GM12878 (cell line): ENCODE measurements around the gene SVEP1. TPM values are rescaled to one million over a fixed set of nuclear protein-coding genes. Genes with fewer than 3 reads are reported as not detected.

Experiments
- ATAC-seq: fragments of 200-7000 bp; cut with Tn5 transposase; 3 replicates; pipeline ENCODE4 v1.9.1; 2020; ENCODE audit warnings: mild to moderate bottlenecking, moderate library complexity
- BruUV-seq: library from RNA; stranded (reverse); fragments of 400-500 nt; replicated peaks from 2 replicates; lab custom pipeline; 2021; lab: Mats Ljungman, UMichigan
- CTCF ChIA-PET: fragments of 300-600 bp; sonication (Branson Sonifier 250); formaldehyde crosslinking; extraction: SDS; loops from one replicate; lab custom pipeline; 2021; ENCODE audit warnings: inconsistent platforms; lab: Yijun Ruan, JAX
- POLR2A ChIA-PET: fragments of 350-600 bp; formaldehyde crosslinking; extraction: SDS; loops from one replicate; lab custom pipeline; 2021; ENCODE audit warnings: inconsistent platforms; lab: Charles Lee
- RAD21 ChIA-PET: fragments of 300-600 bp; sonication (Branson Sonifier 250); formaldehyde crosslinking; loops from one replicate; lab custom pipeline; 2023; ENCODE audit warnings: antibody characterized with exemption; ENCODE audit not compliant: unreplicated experiment; lab: Charles Lee
- SMC1A ChIA-PET: fragments of 300-600 bp; sonication (Branson Sonifier 250); formaldehyde crosslinking; loops from one replicate; lab custom pipeline; 2023; ENCODE audit not compliant: unreplicated experiment, uncharacterized antibody; lab: Charles Lee
- DNase-seq: peaks from one replicate; pipeline ENCODE4 v3.0.0-alpha.2; 2011; ENCODE audit warnings: low read depth, low spot score
- FAIRE-seq: peaks from 3 replicates; lab custom pipeline; 2011; peaks lifted over from hg19 to GRCh38; lab: Jason Lieb, UNC
- H2AFZ ChIP-seq: 2 replicates; pipeline ENCODE4 v1.6.0; 2011; ENCODE audit warnings: low read depth, low read length, control low read depth; ENCODE audit not compliant: control insufficient read depth
- H3K27ac ChIP-seq: 2 replicates; pipeline ENCODE4 v1.5.1; 2011; ENCODE audit warnings: control low read depth; ENCODE audit not compliant: control insufficient read depth, insufficient read depth
- H3K27me3 ChIP-seq, 2 experiments: replicated peaks in 1 of 2; 2 replicates each; pipeline versions ENCODE4 v1.6.0 to v1.6.1; 2011; ENCODE audit warnings: low read length in 1 of 2; ENCODE audit not compliant: control insufficient read depth in 2 of 2, insufficient read depth in 2 of 2
- H3K36me3 ChIP-seq, 2 experiments: 2 replicates each; pipeline ENCODE4 v1.5.1; 2011; ENCODE audit warnings: low read length in 1 of 2; ENCODE audit not compliant: control insufficient read depth in 2 of 2, insufficient read depth in 2 of 2
- H3K4me1 ChIP-seq: 2 replicates; pipeline ENCODE4 v1.6.1; 2011; ENCODE audit warnings: mild to moderate bottlenecking, low read length, moderate library complexity, mixed read lengths; ENCODE audit not compliant: control insufficient read depth, insufficient read depth
- H3K4me2 ChIP-seq: 2 replicates; pipeline ENCODE4 v1.6.0; 2011; ENCODE audit warnings: control low read depth; ENCODE audit not compliant: control insufficient read depth, insufficient read depth
- H3K4me3 ChIP-seq: fragments of 200-600 bp; sonication (generic); 2 replicates; pipeline ENCODE4 v1.5.1; 2016
- H3K79me2 ChIP-seq: 2 replicates; pipeline ENCODE4 v1.6.0; 2011; ENCODE audit warnings: low read length; ENCODE audit not compliant: control insufficient read depth, insufficient read depth
- H3K9ac ChIP-seq: 2 replicates; pipeline ENCODE4 v1.8.0; 2011; ENCODE audit warnings: low read length, control low read depth, mixed read lengths; ENCODE audit not compliant: control insufficient read depth, insufficient read depth
- H3K9me3 ChIP-seq: replicated peaks from 3 replicates; pipeline ENCODE4 v1.5.1; 2011; ENCODE audit warnings: mild to moderate bottlenecking, low read length; ENCODE audit not compliant: control insufficient read depth, insufficient read depth
- H4K20me1 ChIP-seq: 2 replicates; pipeline ENCODE4 v1.6.0; 2011; ENCODE audit not compliant: control insufficient read depth, insufficient read depth
- ATF7 ChIP-seq: fragments of 450-650 bp; IDR thresholded peaks from 2 replicates; pipeline ENCODE4 v1.6.1; 2016; ENCODE audit warnings: low read depth, mild to moderate bottlenecking
- CBX3 ChIP-seq: fragments of 200-600 bp; sonication (generic); IDR thresholded peaks from 2 replicates; pipeline ENCODE4 v1.6.1; 2016; ENCODE audit warnings: low read depth, borderline replicate concordance
- CBX5 ChIP-seq: sonication (generic); IDR thresholded peaks from 2 replicates; pipeline ENCODE4 v1.6.1; 2016; ENCODE audit warnings: low read depth, moderate library complexity, mild to moderate bottlenecking, inconsistent platforms
- JUNB ChIP-seq: IDR thresholded peaks from 2 replicates; pipeline ENCODE4 v1.6.1; 2016; ENCODE audit warnings: antibody characterized with exemption, mild to moderate bottlenecking
- JUND ChIP-seq: IDR thresholded peaks from 2 replicates; pipeline ENCODE4 v1.6.1; 2012; ENCODE audit warnings: low read depth, mild to moderate bottlenecking, low read length, improper control_type of control experiment, moderate library complexity
- LARP7 ChIP-seq: fragments of 450-650 bp; IDR thresholded peaks from 2 replicates; pipeline ENCODE4 v1.6.1; 2017; ENCODE audit warnings: mild to moderate bottlenecking
- MEF2A ChIP-seq: IDR thresholded peaks from 2 replicates; pipeline ENCODE4 v1.6.1; 2011; ENCODE audit warnings: low read depth, mild to moderate bottlenecking, low read length, moderate library complexity; ENCODE audit not compliant: insufficient read depth
- MYC ChIP-seq: IDR thresholded peaks from 2 replicates; pipeline ENCODE4 v1.6.1; 2011; ENCODE audit warnings: mild to moderate bottlenecking, low read length, moderate library complexity, inconsistent platforms; ENCODE audit not compliant: insufficient read depth, insufficient replicate concordance, insufficient read length, severe bottlenecking
- RAD21 ChIP-seq: IDR thresholded peaks from 2 replicates; pipeline ENCODE4 v1.6.1; 2011; ENCODE audit warnings: mild to moderate bottlenecking, low read depth, low read length, moderate library complexity; ENCODE audit not compliant: insufficient read depth
- RB1 ChIP-seq: fragments of 450-650 bp; formaldehyde crosslinking; IDR thresholded peaks from 2 replicates; pipeline ENCODE4 v1.6.1; 2017; ENCODE audit warnings: mild to moderate bottlenecking, borderline replicate concordance
- RUNX3 ChIP-seq: IDR thresholded peaks from 2 replicates; pipeline ENCODE4 v1.6.1; 2012; ENCODE audit warnings: low read length, inconsistent platforms
- SIN3A ChIP-seq: IDR thresholded peaks from 2 replicates; pipeline ENCODE4 v1.6.1; 2012; ENCODE audit warnings: low read depth, low read length, improper control_type of control experiment
- SP1 ChIP-seq: IDR thresholded peaks from one replicate; pipeline ENCODE4 v1.6.1; 2011; ENCODE audit warnings: low read depth, low read length
- SPI1 ChIP-seq: IDR thresholded peaks from 2 replicates; pipeline ENCODE4 v1.6.1; 2011; ENCODE audit warnings: low read depth, mild to moderate bottlenecking, low read length, moderate library complexity, borderline replicate concordance; ENCODE audit not compliant: insufficient read depth
- TARDBP ChIP-seq: IDR thresholded peaks from 2 replicates; pipeline ENCODE4 v1.6.1; 2016; ENCODE audit warnings: borderline replicate concordance
- WGBS: methylation state at CpG from one replicate; pipeline ENCODE4 v1.1.6; 2016; ENCODE audit warnings: low lambda C conversion rate; ENCODE audit not compliant: insufficient replicate concordance, insufficient coverage; ENCODE audit errors: missing lambda C conversion rate; 5-methylcytosine and 5-hydroxymethylcytosine counted together
- in situ Hi-C: fragments of 300-500 bp; cut with MboI; formaldehyde crosslinking; loops from 9 replicates; pipeline ENCODE4 v1.14.3; 2018; ENCODE audit warnings: mixed read lengths
- intact Hi-C: fragments of 100-400 bp; cut with micrococcal nuclease; formaldehyde crosslinking; loops from one replicate; pipeline ENCODE4 v1.14.2; 2022; ENCODE audit not compliant: unreplicated experiment
- polyA plus RNA-seq, 11 experiments: library from polyadenylated mRNA; depleted of rRNA in 4 of 11; unstranded in 6 of 11; stranded (reverse) in 5 of 11; fragments of >200 nt; fragmentation: Nextera tagmentation in 4 of 11; fragmentation: Illumina TruSeq in 1 of 11; extraction: Ambion mirVana in 4 of 11; extraction: Trizol in 1 of 11; gene quantifications; 1 replicate in 1 of 11; 2 replicates in 10 of 11; pipeline versions ENCODE4 v1.2.1 to v1.2.3, GENCODE V29; 2011 to 2016; ENCODE audit warnings: inconsistent platforms in 2 of 11, missing spikeins in 2 of 11, low read depth in 1 of 11
- total RNA-seq, 4 experiments: library from RNA; depleted of rRNA in 3 of 4; stranded (reverse); fragments of >200 nt in 3 of 4; fragmentation: Illumina TruSeq in 1 of 4; extraction: Trizol in 1 of 4; gene quantifications; 2 replicates each; pipeline versions ENCODE4 v1.2.1 to v1.2.3, GENCODE V29; 2013 to 2021
- TF ChIP-seq, protein P1 (sequence below): fragments of 450-650 bp; IDR thresholded peaks from 2 replicates; pipeline ENCODE4 v1.6.1; 2016; ENCODE audit warnings: mild to moderate bottlenecking, moderate library complexity, borderline replicate concordance

Gene SVEP1
- total and polyA plus RNA-seq, 10 of the 15 experiments (the other 5 are each of a cell fraction or from before 2014, with no cell fraction given): under 0.01 to 0.05 (median 0.01) TPM; not detected in 5

DNA sequence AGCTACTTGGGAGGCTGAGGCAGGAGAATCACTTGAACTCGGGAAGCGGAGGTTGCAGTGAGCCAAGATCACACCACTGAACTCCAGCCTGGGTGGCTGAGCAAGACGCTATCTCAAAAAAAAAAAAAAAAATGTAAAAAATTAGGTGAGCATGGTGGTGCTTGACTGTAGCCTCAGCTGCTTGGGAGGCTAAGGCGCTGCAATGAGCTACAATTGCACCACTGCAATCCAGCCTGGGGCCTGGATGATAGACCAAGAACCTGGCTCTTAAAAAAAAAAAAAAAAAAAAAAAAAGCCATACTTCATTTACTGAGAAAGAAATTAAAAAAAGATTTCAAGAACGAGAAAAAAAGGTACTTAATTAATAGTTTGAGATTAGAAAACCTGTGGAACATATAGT is 62.1 kb downstream of the SVEP1 start:
- Histone ChIP-seq H3K4me1 (no peaks in the 10 kb centered on the region), H3K9ac (no peak overlapping the region), H3K4me3 (no peak overlapping the region), H3K27me3 (no peaks in the 10 kb centered on the region; a peak in 1 of 4 replicates), H3K79me2 (no peaks in the 10 kb centered on the region), H3K27ac (no peak overlapping the region), H2AFZ (no peak overlapping the region), H3K36me3 (no peaks in the 10 kb centered on the region), H3K4me2 (no peak overlapping the region), H4K20me1 (no peaks in the 10 kb centered on the region), H3K9me3 (no peaks in the 10 kb centered on the region)
- ATAC-seq (no peak), FAIRE-seq (no peak), DNase-seq (no peak)
- in situ Hi-C loops: no loop called here
- ChIA-PET SMC1A (interaction anchor here (0.7 kb wide), 1 partner anchor 259 kb away, joined by 3 read pairs; no protein-coding TSS in a partner anchor), RAD21 (no interaction called here), POLR2A (no interaction called here), CTCF (interaction anchor here (1.3 kb wide), 1 partner anchor 14 kb away, joined by 3 read pairs; no protein-coding TSS in a partner anchor)
- BruUV-seq: no TSS peak
- no peak for TF ChIP-seq CBX3
- WGBS: 13% methylated on average over 5 of the region's 5 CpGs
- intact Hi-C loops: no loop called here

DNA sequence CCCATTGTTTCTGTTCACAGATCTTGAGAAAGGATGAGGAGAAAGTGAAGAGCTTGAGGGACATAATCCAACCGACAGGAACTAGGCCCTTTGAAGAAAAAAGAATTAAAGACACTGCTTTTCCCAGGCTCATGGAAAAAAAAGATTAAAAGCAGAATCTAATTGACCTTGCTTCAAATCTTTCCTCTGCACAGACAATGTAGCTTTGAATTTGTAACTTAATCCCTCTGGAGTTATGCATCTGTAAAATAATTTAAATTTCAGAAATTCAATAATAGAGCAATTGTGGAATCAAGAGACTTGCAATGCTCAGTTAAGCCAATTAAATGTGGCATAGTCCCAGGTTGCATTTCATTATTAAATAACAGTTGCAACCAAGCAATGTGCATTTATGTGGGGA is 64.6 kb downstream of the SVEP1 start:
- SMC1A ChIA-PET: no interaction called here
- intact Hi-C loops: no loop called here
- POLR2A ChIA-PET: no interaction called here
- 18% methylated on average over 1 of the region's 1 CpG for WGBS
- no peak overlapping the region for H3K4me2 ChIP-seq
- no peaks in the 10 kb centered on the region for H4K20me1 ChIP-seq
- no peaks in the 10 kb centered on the region for H3K79me2 ChIP-seq
- no peak overlapping the region for H3K27ac ChIP-seq
- no peak overlapping the region for H3K4me3 ChIP-seq
- CTCF ChIA-PET: no interaction called here
- H3K9ac ChIP-seq: no peak overlapping the region
- DNase-seq (no peak), FAIRE-seq (no peak), ATAC-seq (no peak)
- H2AFZ ChIP-seq: no peak overlapping the region
- no peaks in the 10 kb centered on the region for H3K36me3 ChIP-seq
- peaks cover 2% of the 10 kb centered on the region in 2 experiments; a peak in 2 of 4 replicates for H3K27me3 ChIP-seq
- H3K4me1 ChIP-seq: no peaks in the 10 kb centered on the region
- RAD21 ChIA-PET: no interaction called here
- no TSS peak for BruUV-seq
- H3K9me3 ChIP-seq: no peaks in the 10 kb centered on the region
- in situ Hi-C loops: no loop called here
- no peak for TF ChIP-seq RAD21
- TF ChIP-seq ATF7: no peak
- no peak for TF ChIP-seq TARDBP
- TF ChIP-seq RB1: no peak
- TF ChIP-seq, protein P1, sequence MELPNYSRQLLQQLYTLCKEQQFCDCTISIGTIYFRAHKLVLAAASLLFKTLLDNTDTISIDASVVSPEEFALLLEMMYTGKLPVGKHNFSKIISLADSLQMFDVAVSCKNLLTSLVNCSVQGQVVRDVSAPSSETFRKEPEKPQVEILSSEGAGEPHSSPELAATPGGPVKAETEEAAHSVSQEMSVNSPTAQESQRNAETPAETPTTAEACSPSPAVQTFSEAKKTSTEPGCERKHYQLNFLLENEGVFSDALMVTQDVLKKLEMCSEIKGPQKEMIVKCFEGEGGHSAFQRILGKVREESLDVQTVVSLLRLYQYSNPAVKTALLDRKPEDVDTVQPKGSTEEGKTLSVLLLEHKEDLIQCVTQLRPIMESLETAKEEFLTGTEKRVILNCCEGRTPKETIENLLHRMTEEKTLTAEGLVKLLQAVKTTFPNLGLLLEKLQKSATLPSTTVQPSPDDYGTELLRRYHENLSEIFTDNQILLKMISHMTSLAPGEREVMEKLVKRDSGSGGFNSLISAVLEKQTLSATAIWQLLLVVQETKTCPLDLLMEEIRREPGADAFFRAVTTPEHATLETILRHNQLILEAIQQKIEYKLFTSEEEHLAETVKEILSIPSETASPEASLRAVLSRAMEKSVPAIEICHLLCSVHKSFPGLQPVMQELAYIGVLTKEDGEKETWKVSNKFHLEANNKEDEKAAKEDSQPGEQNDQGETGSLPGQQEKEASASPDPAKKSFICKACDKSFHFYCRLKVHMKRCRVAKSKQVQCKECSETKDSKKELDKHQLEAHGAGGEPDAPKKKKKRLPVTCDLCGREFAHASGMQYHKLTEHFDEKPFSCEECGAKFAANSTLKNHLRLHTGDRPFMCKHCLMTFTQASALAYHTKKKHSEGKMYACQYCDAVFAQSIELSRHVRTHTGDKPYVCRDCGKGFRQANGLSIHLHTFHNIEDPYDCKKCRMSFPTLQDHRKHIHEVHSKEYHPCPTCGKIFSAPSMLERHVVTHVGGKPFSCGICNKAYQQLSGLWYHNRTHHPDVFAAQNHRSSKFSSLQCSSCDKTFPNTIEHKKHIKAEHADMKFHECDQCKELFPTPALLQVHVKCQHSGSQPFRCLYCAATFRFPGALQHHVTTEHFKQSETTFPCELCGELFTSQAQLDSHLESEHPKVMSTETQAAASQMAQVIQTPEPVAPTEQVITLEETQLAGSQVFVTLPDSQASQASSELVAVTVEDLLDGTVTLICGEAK: no peak
- no peak for TF ChIP-seq RUNX3
- TF ChIP-seq LARP7: no peak
- no peak for TF ChIP-seq MEF2A
- no peak for TF ChIP-seq JUND
- TF ChIP-seq SPI1: no peak
- no peak for TF ChIP-seq MYC
- TF ChIP-seq JUNB: no peak
- no peak for TF ChIP-seq SIN3A
- no peak for TF ChIP-seq SP1
- TF ChIP-seq CBX5: no peak
